Glutamatergic neuron (in vitro differentiated cells): ENCODE results near the gene HEMK1. TPM values are rescaled to one million over a fixed set of nuclear protein-coding genes. Genes with fewer than 3 reads are reported as not detected.

Experiments used
- DNase-seq: peaks from one replicate; pipeline ENCODE4 v3.0.0; 2022
- H3K27ac Mint-ChIP-seq: one replicate; pipeline ENCODE4 v1.8.0; 2020; ENCODE audit warnings: mild to moderate bottlenecking, mixed read lengths, inconsistent platforms; ENCODE audit not compliant: unreplicated experiment
- H3K27me3 Mint-ChIP-seq: one replicate; pipeline ENCODE4 v1.8.0; 2020; ENCODE audit warnings: mild to moderate bottlenecking, moderate library complexity, mixed read lengths, inconsistent platforms; ENCODE audit not compliant: unreplicated experiment
- H3K36me3 Mint-ChIP-seq: one replicate; pipeline ENCODE4 v1.8.0; 2020; ENCODE audit warnings: mild to moderate bottlenecking, mixed read lengths, inconsistent platforms; ENCODE audit not compliant: unreplicated experiment
- H3K4me1 Mint-ChIP-seq: one replicate; pipeline ENCODE4 v1.8.0; 2020; ENCODE audit warnings: mild to moderate bottlenecking, low read depth, mixed read lengths, inconsistent platforms; ENCODE audit not compliant: unreplicated experiment
- H3K4me3 Mint-ChIP-seq: one replicate; pipeline ENCODE4 v1.8.0; 2020; ENCODE audit warnings: mild to moderate bottlenecking, mixed read lengths, inconsistent platforms; ENCODE audit not compliant: unreplicated experiment
- H3K9me3 Mint-ChIP-seq: one replicate; pipeline ENCODE4 v1.8.0; 2020; ENCODE audit warnings: mild to moderate bottlenecking, moderate library complexity, mixed read lengths, inconsistent platforms; ENCODE audit not compliant: unreplicated experiment
- CTCF ChIP-seq: fragments of 200-600 bp; sonication (generic); IDR thresholded peaks from one replicate; pipeline ENCODE4 v1.5.0; 2021; ENCODE audit not compliant: partially characterized antibody, unreplicated experiment
- total RNA-seq: library from RNA; stranded (reverse); fragmentation: NEBNext Ultra II Directional; extraction: Animal tissue kit (Norgen Biotek cat#: 25700); gene quantifications from one replicate; pipeline ENCODE4 v1.2.1, GENCODE V29; 2021; ENCODE audit not compliant: unreplicated experiment

Gene HEMK1
- total RNA-seq, 1 donor from 2014 or later: 21.1 TPM

GRCh38 chr3:50524746-50525145 lies 44.6 kb upstream of the HEMK1 start:
- peaks cover 32% of the 10 kb centered on the region for H3K4me1 Mint-ChIP-seq
- no peak overlapping the region for H3K4me3 Mint-ChIP-seq
- no peak overlapping the region for H3K27ac Mint-ChIP-seq
- no peak for TF ChIP-seq CTCF
- DNase-seq: no peak
- no peaks in the 10 kb centered on the region for H3K36me3 Mint-ChIP-seq
- H3K27me3 Mint-ChIP-seq: peaks cover 15% of the 10 kb centered on the region
- peaks cover 6% of the 10 kb centered on the region for H3K9me3 Mint-ChIP-seq

- peaks cover 6% of the 10 kb centered on the region for H3K9me3 Mint-ChIP-seq
- no peak overlapping the region for H3K27ac Mint-ChIP-seq
- peaks cover 34% of the 10 kb centered on the region for H3K4me1 Mint-ChIP-seq
- H3K4me3 Mint-ChIP-seq: no peak overlapping the region
- no peak for DNase-seq
- TF ChIP-seq CTCF: no peak
- peaks cover 15% of the 10 kb centered on the region for H3K27me3 Mint-ChIP-seq
- H3K36me3 Mint-ChIP-seq: no peaks in the 10 kb centered on the region
Observed at GRCh38 chr3:50525191-50525910, 44.0 kb upstream of the HEMK1 start.

- peaks cover 3% of the 10 kb centered on the region for H3K9me3 Mint-ChIP-seq
- peaks cover 28% of the 10 kb centered on the region for H3K4me1 Mint-ChIP-seq
- H3K27me3 Mint-ChIP-seq: peaks cover 15% of the 10 kb centered on the region
- DNase-seq: no peak
- no peak for TF ChIP-seq CTCF
- H3K27ac Mint-ChIP-seq: no peak overlapping the region
- no peaks in the 10 kb centered on the region for H3K36me3 Mint-ChIP-seq
- H3K4me3 Mint-ChIP-seq: no peak overlapping the region
Observed at GRCh38 chr3:50525987-50526386, 43.3 kb upstream of the HEMK1 start.

- TF ChIP-seq CTCF: no peak
- no peak overlapping the region for H3K4me3 Mint-ChIP-seq
- DNase-seq: no peak
- H3K27ac Mint-ChIP-seq: no peak overlapping the region
- peaks cover 15% of the 10 kb centered on the region for H3K27me3 Mint-ChIP-seq
- H3K4me1 Mint-ChIP-seq: peaks cover 26% of the 10 kb centered on the region
- H3K9me3 Mint-ChIP-seq: peaks cover 10% of the 10 kb centered on the region
- no peaks in the 10 kb centered on the region for H3K36me3 Mint-ChIP-seq
Observed at GRCh38 chr3:50530001-50530970, 39.0 kb upstream of the HEMK1 start.
